Measurements from ENCODE around the gene CDC42BPA.
"Not testable (repeated sequence)": the region's sequence is repeated elsewhere in the genome, so short reads cannot be mapped to it uniquely, and the experiment has no call there.

CDC42BPA gene

DNA sequence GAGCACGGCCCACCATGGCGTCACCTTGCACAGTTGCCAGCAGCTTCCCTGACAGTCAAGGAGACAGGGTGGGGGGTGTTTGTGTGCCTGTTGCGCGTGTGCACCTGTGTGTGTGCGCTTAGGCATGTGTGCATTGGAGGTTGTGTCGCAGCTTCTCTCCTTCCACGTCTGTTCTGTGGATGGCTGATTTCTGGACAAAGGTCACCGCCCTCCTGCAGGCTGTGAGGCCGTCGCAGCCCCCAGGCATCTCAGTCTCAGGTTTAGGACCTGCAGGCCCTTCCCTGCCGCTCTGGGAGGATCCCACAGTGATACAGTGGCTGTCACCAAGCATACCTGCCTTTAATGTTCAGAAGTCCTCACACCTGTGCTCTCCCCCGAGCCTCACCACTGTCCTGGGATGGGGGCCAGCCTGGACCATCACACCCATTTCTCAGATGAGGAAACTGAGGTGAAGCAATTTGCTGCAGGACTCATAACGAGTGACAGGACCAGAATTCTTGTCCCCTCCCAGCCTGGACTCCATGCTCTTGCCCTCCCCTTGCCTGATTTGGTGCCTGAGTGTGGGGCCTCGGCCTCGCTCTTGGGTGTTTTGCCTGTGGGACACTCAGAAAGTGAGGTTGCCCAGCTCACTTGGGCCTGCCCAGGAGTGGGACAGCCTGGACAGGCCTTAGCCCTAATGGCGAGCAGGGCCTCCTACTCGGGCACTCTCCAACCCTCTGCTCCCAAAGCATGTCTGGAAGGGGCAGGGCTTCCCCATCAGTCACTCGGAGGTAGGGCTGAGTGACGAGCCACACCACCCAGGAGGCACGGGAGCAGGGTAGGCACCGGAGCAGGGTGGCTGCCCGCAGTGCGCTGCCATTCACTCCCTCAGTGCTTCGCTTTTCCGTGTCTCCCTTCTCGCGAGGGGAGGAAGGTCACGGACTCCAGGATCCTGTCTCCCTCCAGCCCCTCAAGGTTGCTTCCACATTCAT, 355.6 kb downstream of the CDC42BPA start:
- no peak overlapping the region for H3K4me3 ChIP-seq (ENCODE audit: low read length)
- TF ChIP-seq, protein P1, sequence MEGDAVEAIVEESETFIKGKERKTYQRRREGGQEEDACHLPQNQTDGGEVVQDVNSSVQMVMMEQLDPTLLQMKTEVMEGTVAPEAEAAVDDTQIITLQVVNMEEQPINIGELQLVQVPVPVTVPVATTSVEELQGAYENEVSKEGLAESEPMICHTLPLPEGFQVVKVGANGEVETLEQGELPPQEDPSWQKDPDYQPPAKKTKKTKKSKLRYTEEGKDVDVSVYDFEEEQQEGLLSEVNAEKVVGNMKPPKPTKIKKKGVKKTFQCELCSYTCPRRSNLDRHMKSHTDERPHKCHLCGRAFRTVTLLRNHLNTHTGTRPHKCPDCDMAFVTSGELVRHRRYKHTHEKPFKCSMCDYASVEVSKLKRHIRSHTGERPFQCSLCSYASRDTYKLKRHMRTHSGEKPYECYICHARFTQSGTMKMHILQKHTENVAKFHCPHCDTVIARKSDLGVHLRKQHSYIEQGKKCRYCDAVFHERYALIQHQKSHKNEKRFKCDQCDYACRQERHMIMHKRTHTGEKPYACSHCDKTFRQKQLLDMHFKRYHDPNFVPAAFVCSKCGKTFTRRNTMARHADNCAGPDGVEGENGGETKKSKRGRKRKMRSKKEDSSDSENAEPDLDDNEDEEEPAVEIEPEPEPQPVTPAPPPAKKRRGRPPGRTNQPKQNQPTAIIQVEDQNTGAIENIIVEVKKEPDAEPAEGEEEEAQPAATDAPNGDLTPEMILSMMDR (conservative IDR thresholded peaks at IDR 0.05; ENCODE audit: low read depth, low read length): no peak
- DNase-seq (ENCODE audit: low read depth): no peak

DNA sequence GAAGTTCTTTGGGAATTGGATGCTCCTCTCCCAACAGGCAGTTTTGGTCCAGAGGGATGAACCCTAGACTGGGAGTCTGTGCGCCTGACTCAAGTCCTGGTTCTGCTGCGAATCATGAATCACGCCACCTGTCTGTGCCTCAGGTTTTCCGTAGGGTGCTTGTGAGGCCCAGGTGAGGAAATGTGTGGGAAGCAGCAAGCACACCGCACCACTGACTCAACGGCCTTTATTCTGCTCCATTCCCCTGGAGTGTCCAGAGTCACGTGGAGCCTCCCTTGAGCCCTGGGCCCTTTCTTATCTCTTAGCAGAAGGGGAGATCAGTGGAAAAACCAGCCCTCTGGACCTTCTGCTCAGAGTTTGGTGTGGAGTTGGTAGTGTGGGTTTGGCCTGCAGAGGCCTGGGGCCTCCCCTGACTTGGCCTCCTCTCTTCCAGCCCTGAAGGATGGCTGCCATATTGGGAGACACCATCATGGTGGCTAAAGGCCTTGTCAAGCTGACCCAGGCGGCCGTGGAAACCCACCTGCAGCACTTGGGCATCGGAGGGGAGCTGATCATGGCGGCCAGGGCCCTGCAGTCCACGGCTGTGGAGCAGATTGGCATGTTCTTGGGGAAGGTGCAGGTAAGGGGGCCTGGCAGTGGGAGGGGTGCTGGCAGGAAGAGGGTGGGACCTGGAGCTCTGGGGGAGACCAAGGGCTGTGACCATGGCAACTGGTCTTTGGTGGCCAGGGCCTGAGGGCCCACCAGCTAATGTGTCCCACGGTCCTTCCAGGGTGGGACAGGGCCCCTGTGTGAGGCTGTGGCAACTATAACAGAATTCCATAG, 357.1 kb downstream of the CDC42BPA start:
- DNase-seq (ENCODE audit: low read depth): no peak
- TF ChIP-seq, protein P1 (conservative IDR thresholded peaks at IDR 0.05; ENCODE audit: low read depth, low read length): no peak
- no peak overlapping the region for H3K4me3 ChIP-seq (ENCODE audit: low read length)

DNA sequence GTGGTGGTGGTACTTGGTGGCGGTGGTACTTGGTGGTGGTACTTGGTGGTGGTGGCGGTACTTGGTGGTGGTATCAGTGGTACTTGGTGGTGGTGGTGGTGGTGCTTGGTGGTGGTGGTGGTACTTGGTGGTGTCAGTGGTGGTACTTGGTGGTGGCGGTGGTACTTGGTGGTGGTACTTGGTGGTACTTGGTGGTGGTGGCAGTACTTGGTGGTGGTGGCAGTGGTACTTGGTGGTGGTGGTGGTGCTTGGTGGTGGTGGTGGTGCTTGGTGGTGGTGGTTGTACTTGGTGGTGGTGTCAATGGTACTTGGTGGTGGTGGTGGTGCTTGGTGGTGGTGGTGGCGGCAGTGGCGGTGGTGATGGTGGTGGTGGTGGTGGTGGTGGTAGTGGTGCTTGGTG, 358.0 kb downstream of the CDC42BPA start:
- no peak for DNase-seq (ENCODE audit: low read depth)
- no peak overlapping the region for H3K4me3 ChIP-seq (ENCODE audit: low read length)
- TF ChIP-seq, protein P1 (conservative IDR thresholded peaks at IDR 0.05; ENCODE audit: low read depth, low read length): no peak

DNA sequence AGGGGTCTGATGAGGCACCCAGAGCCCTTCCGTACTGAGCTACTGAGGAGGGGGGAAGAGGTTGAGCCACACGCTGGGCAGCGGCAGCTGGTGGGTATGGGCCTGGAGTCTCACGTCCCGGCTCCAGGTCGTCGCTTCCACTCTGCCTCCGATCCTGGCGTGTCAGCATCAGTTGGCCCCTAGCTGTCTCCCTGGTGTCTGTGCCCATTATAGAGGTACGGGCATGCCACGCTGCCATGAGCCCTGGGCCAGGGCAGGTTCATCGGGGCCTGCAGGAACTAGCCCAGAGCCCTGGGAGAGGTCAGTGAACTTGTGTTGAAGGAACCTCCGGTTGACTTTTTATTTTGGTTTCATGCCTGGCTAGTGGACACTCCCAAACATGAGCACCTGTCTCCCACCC, 360.0 kb downstream of the CDC42BPA start:
- DNase-seq (ENCODE audit: low read depth): no peak
- TF ChIP-seq, protein P1 (conservative IDR thresholded peaks at IDR 0.05; ENCODE audit: low read depth, low read length): no peak
- no peak overlapping the region for H3K4me3 ChIP-seq (ENCODE audit: low read length)

DNA sequence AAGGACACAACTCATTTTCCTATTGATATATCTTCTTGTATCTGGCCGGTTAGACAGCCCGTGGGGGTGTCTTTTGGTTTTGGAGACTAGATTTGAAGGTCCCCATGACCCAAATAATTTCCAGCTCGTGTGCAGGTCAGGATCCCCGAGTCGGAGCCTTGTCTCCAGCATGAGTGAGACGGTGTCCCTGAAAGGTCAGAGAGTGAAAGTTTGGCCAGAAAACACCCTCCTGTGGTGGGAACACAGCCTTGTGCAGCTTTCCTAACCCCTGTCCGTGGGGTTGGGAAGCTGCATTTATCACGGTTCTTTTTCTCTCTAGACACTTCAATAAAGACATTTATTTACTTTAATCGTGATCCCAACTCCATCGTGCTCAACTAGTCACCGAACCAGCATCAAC, 360.6 kb downstream of the CDC42BPA start:
- no peak for DNase-seq (ENCODE audit: low read depth)
- H3K4me3 ChIP-seq (ENCODE audit: low read length): no peak overlapping the region
- TF ChIP-seq, protein P1 (conservative IDR thresholded peaks at IDR 0.05; ENCODE audit: low read depth, low read length): no peak

DNA sequence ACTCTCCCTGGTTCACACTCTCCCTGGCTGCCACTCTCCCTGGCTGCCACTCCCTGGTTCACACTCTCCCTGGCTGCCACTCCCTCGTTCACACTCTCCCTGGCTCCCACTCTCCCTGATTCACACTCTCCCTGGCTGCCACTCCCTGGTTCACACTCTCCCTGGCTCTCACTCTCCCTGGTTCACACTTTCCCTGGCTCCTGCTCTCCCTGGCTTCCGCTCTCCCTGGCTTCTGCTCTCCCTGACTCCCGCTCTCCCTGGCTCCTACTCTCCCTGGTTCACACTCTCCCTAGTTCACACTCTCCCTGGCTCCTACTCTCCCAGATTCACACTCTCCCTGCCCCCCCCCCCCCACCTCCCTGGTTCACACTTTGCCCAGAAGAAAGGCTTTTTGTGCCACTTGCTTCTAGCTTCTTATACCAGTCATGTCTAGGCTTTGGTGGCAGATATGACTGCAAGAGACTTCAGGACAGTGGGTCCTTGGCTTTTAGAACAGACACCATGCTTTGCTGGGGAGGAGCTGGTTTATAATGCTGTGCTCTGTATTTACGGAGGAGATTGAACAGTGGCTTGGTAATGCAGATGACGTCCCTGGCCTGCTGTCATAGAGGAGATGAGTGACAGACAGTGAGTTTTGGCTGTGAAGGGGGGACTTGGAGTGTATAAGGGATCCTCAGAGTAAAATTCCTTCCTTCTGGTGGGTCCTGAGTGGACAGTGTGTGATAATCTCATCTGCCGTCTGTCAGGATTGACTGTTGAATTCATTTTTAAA, 361.2 kb downstream of the CDC42BPA start:
- TF ChIP-seq, protein P1 (conservative IDR thresholded peaks at IDR 0.05; ENCODE audit: low read depth, low read length): no peak
- DNase-seq (ENCODE audit: low read depth): no peak
- no peak overlapping the region for H3K4me3 ChIP-seq (ENCODE audit: low read length)

DNA sequence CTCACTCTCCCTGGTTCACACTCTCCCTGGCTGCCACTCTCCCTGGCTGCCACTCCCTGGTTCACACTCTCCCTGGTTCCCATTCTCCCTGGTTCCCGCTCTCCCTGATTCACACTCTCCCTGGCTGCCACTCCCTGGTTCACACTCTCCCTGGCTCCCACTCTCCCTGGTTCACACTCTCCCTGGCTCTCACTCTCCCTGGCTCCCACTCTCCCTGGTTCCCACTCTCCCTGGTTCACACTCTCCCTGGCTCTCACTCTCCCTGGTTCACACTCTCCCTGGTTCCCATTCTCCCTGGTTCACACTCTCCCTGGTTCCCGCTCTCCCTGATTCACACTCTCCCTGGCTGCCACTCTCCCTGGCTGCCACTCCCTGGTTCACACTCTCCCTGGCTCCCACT, 362.4 kb downstream of the CDC42BPA start:
- not testable (repeated sequence) for DNase-seq (ENCODE audit: low read depth); H3K4me3 ChIP-seq (ENCODE audit: low read length)

Data from retinal pigment epithelial cell (primary cell).